ENCODE measurements around the gene CYB5R3. TPM values are rescaled to one million over a fixed set of nuclear protein-coding genes. Genes with fewer than 3 reads are reported as not detected.
"Not testable (repeated sequence)": the region's sequence is repeated elsewhere in the genome, so short reads cannot be mapped to it uniquely, and the experiment has no call there.

Gene CYB5R3
- total and polyA plus RNA-seq, 10 donors, result 37.3 to 134 (median 78.1) TPM

GRCh38 chr22:42676059-42676607 lies 26.9 kb upstream of the CYB5R3 start:
- Histone ChIP-seq H3K4me1 (peaks cover 8 to 35% (median 25%) of the 10 kb centered on the region in 6 donors), H3K9me3 (peaks cover 0 to 18% (median 11%) of the 10 kb centered on the region in 8 donors), H3K4me3 (no peak overlapping the region), H3K27me3 (replicated peaks in 1 of 7) (no peaks in the 10 kb centered on the region), H3K27ac (peak overlapping the region in 7 of 8 donors; percentile 57 to 78 (median 73)), H3K36me3 (no peaks in the 10 kb centered on the region)
- intact Hi-C loops (cut with DNase I; ENCODE audit: low total_unique reads), result no loop called here
- DNase-seq, result no peak
- WGBS, 5 donors, result 55 to 59% (median 55%) methylated on average over 7 of the region's 7 CpGs
- TF ChIP-seq POLR2A (IDR thresholded peaks at IDR 0.05), result no peak
- TF ChIP-seq POLR2AphosphoS5 (IDR thresholded peaks at IDR 0.05), result peak in 1 of 3 donors; percentile 15
- no peak for TF ChIP-seq CTCF (IDR thresholded peaks at IDR 0.05 in 8 of 11, conservative IDR thresholded peaks at IDR 0.05 in 3 of 11)

DNA sequence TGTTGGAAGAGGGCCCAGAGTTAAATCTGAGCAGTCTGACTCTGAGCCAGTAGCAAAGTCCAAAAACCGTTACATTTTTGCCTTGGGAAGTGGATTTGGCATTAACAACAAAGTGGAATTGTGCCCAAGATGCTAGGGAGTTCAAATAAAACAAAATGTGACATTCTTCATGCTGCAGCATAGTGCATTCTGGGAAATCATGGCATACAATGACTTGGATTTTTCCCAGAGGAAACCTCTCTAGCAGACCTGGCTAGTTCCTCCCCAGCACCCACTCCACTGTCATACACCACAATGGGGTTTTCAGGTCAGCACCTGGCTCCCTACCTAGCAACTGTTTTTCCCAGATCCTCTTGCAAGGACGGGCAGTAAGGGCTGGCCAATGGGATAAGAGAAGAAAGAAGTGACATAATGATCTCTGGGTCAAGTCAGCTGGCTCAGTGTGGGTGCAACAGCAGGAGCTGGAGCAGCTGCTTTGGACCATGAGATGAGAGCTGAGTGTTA lies 24.8 kb upstream of the CYB5R3 start:
- TF ChIP-seq CTCF (IDR thresholded peaks at IDR 0.05 in 8 of 11, conservative IDR thresholded peaks at IDR 0.05 in 3 of 11), result no peak
- no peak for TF ChIP-seq POLR2AphosphoS5 (IDR thresholded peaks at IDR 0.05)
- no peak for TF ChIP-seq POLR2A (IDR thresholded peaks at IDR 0.05)
- Histone ChIP-seq H3K4me1 (peaks cover 14 to 42% (median 25%) of the 10 kb centered on the region in 6 donors), H3K4me3 (no peak overlapping the region), H3K36me3 (no peaks in the 10 kb centered on the region), H3K27me3 (replicated peaks in 1 of 7) (no peaks in the 10 kb centered on the region), H3K9me3 (peaks cover 0 to 10% (median 7%) of the 10 kb centered on the region in 8 donors), H3K27ac (peak overlapping the region in 3 of 8 donors; percentile 21 to 40 (median 33))
- DNase-seq, result no peak
- intact Hi-C loops (cut with DNase I; ENCODE audit: low total_unique reads), result no loop called here
- WGBS, 5 donors, result 33 to 83% (median 58%) methylated on average over 2 of the region's 2 CpGs

DNA sequence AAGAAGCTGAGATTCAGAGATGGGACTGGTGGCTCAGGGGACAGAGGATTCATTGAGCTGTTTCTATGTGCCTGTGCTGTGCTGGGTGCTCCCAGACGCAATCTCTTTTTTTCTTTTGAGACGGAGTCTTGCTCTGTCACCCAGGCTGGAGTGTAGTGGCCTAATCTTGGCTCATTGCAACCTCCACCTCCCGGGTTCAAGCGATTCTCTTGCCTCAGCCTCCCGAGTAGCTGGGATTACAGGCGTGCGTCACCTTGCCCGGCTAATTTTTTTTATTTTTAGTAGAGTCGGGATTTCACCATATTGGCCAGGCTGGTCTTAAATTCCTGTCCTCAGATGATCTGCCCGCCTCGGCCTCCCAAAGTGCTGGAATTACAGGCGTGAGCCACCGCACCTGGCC lies 23.9 kb upstream of the CYB5R3 start:
- H3K36me3 ChIP-seq; H3K27me3 ChIP-seq (replicated peaks in 1 of 7); H3K4me3 ChIP-seq; H3K27ac ChIP-seq; DNase-seq; H3K9me3 ChIP-seq; intact Hi-C loops (cut with DNase I; ENCODE audit: low total_unique reads): not testable (repeated sequence)
- peaks cover 14 to 42% (median 24%) of the 10 kb centered on the region in 6 donors for H3K4me1 ChIP-seq
- WGBS, 5 donors, result 92 to 98% (median 97%) methylated on average over 13 of the region's 13 CpGs

- 41 to 48% (median 44%) methylated on average over 19 of the region's 19 CpGs for WGBS, 5 donors
- Histone ChIP-seq H3K27me3 (replicated peaks in 1 of 7) (no peaks in the 10 kb centered on the region), H3K9me3 (no peaks in the 10 kb centered on the region), H3K4me3 (peak overlapping the region in 1 of 8 donors; percentile 0), H3K36me3 (no peaks in the 10 kb centered on the region), H3K27ac (peak overlapping the region in 6 of 8 donors; percentile 17 to 73 (median 61)), H3K4me1 (peaks cover 10 to 31% (median 19%) of the 10 kb centered on the region in 6 donors)
- TF ChIP-seq CTCF (IDR thresholded peaks at IDR 0.05 in 8 of 11, conservative IDR thresholded peaks at IDR 0.05 in 3 of 11) (no peak), POLR2AphosphoS5 (IDR thresholded peaks at IDR 0.05) (peak in 2 of 3 donors; percentile 55 to 72)
- no peak for DNase-seq
- intact Hi-C loops (cut with DNase I; ENCODE audit: low total_unique reads), result no loop called here
Measured at GRCh38 chr22:42670921-42671709, 21.9 kb upstream of the CYB5R3 start.
